MG63 (cell line): ENCODE data around the gene KCNA5. TPM values are rescaled to one million over a fixed set of nuclear protein-coding genes. Genes with fewer than 3 reads are reported as not detected.
A peak's percentile ranks its signal among the peaks of the same experiment; 100 is the strongest.

Source experiments
- DNase-seq: peaks from one replicate; pipeline ENCODE4 v3.0.0-alpha.2; 2020
- H3K27me3 ChIP-seq: fragments of 250-450 bp; sonication (Bioruptor Pico); 2 replicates; pipeline ENCODE4 v1.5.1; 2020; ENCODE audit warnings: mild to moderate bottlenecking, moderate library complexity
- H3K36me3 ChIP-seq: fragments of 250-450 bp; sonication (Bioruptor Pico); 2 replicates; pipeline ENCODE4 v1.5.1; 2020; ENCODE audit warnings: mild to moderate bottlenecking, moderate library complexity
- H3K4me3 ChIP-seq: fragments of 250-450 bp; sonication (Bioruptor Pico); 2 replicates; pipeline ENCODE4 v1.5.1; 2020; ENCODE audit warnings: mild to moderate bottlenecking, moderate library complexity
- H3K9me3 ChIP-seq: fragments of 250-450 bp; sonication (Bioruptor Pico); 2 replicates; pipeline ENCODE4 v1.5.1; 2020; ENCODE audit warnings: mild to moderate bottlenecking, moderate library complexity
- total RNA-seq: library from RNA; depleted of rRNA; stranded (reverse); fragments of >200 nt; shearing (Covaris generic); gene quantifications from 2 replicates; pipeline ENCODE4 v1.2.3, GENCODE V29; 2014; ENCODE audit warnings: low replicate concordance; rRNA removed

The KCNA5 gene
- total RNA-seq, 1 experiment from 2014 or later: not detected

DNA sequence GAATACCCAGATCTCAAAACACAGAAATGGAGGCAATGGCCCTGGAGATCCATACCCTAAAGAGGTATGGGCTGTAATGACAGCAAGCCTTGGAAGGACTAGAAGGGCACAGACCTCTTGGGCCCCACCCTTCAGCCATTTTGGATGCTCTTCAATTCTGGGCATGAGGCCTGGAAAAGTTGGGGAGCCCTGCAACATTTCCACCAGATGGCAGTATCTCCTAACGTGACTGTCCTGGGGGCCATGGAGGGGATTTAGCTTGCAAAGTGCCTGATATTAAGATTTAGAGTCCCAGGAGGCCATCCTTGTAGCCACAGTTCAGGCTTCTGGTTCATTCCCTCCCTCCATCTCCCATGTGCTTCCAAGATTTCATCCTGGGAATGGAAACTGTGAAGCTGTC lies 30.2 kb downstream of the KCNA5 start:
- H3K9me3 ChIP-seq: no peaks in the 10 kb centered on the region
- no peak overlapping the region for H3K4me3 ChIP-seq
- DNase-seq: no peak
- H3K36me3 ChIP-seq: no peaks in the 10 kb centered on the region
- H3K27me3 ChIP-seq: peaks cover 2% of the 10 kb centered on the region; the same call in 1 of the 2 replicates

DNA sequence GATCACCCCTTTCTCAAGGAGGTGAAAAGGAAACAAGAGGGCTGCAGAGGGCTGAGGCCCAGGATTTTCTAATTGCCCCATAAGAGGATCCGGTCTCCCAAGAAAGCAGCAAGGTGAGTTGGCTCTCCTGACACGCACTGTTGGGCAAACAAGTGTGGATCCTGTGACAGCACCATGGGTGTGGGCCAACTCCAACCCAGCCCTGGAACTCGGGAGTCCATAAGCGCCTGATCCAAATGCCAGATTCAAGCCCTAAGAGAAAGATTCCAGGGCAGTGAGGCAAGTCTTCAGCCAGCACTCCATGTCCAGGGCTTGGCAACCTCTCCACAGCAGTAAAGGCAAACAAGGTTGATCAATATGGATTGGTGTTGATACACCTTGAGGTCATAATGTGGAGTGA lies 33.1 kb downstream of the KCNA5 start:
- Histone ChIP-seq H3K9me3 (no peaks in the 10 kb centered on the region), H3K36me3 (no peaks in the 10 kb centered on the region), H3K4me3 (no peak overlapping the region), H3K27me3 (no peaks in the 10 kb centered on the region; the same call in 1 of the 2 replicates)
- no peak for DNase-seq

DNA sequence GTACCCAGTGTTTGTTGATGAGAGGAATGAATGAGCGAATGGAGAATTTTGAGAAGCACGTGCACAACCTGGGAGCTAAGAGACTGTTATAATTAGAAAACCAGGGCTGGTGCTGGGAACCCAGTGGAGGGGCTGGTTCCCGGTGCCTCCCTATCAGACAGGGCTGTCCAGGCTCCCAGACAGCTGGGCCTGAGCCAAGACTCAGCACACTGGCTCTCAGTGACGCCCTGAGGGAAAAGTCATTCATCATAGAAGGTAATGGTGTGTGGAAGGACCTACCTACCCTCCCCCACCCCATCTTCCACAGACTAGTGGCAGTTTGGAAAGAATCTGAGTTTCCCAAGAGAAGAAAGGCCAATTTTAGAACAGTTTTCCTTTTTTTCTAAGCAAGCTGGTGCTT lies 34.7 kb downstream of the KCNA5 start:
- Histone ChIP-seq H3K9me3 (no peaks in the 10 kb centered on the region), H3K36me3 (no peaks in the 10 kb centered on the region), H3K27me3 (no peaks in the 10 kb centered on the region), H3K4me3 (no peak overlapping the region)
- DNase-seq: no peak

DNA sequence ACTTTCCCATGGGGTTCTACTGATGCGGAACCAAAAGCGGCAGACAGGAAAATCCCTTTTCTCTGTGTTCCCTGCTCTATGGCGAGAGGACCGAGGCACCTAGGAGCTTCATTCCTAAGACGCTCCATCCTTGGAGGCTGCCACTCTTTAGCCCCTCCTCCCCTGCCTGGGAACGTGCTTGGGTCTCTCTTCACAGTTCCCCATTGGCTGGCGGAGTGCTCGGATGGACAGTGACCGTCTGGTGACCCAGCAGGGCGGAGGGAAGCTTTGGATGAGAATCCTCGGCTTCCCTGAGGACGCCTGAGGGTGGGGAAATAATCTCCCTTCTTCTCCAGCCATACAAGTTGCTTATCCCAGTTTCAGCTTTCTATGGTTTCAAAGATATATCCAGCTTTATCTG lies 37.3 kb downstream of the KCNA5 start:
- no peaks in the 10 kb centered on the region for H3K9me3 ChIP-seq
- no peaks in the 10 kb centered on the region for H3K27me3 ChIP-seq
- no peak overlapping the region for H3K4me3 ChIP-seq
- DNase-seq: no peak
- H3K36me3 ChIP-seq: no peaks in the 10 kb centered on the region

DNA sequence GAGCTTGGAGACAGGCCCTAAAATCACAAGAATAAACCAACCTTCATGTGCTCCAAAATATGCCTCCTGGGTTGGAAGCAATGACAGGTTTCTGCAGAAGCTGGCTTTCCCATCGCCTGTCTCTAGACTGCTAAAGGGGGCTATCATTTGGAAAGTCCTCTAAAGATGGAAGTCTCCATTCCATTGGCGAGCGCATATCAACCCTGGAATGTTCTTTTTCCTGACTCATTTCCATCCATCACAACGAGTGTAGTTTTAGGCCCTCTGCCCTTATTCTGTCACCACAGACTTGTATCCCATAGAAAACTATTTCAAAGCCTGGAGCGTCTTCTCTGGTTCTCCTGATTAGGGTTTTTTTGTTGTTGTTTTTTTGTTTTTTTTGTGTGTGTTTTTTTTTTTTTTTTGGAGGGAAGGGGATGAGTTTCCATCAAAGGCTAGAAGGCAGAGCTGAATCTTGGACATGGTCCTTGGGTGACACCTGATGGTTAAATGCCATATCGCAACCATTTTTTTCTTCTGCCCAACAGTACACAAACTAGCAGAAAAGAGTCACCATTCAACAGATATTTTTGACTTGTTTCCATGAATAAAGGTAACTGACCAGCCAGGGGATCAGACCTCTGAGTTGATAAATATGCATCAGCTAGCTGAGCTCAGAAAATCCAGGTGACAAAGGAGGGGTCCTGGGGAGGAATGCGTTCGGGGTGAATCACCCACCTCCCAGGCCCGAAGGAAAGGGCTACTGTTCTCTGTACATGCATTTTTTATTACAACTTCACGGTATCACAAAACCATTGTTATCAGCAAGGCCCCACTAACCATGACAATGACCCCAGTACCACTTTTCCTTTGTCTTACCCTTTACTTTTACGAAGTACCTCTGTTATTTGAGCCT lies 40.5 kb downstream of the KCNA5 start:
- Histone ChIP-seq H3K36me3 (no peaks in the 10 kb centered on the region), H3K9me3 (no peaks in the 10 kb centered on the region), H3K27me3 (no peaks in the 10 kb centered on the region), H3K4me3 (no peak overlapping the region)
- no peak for DNase-seq

DNA sequence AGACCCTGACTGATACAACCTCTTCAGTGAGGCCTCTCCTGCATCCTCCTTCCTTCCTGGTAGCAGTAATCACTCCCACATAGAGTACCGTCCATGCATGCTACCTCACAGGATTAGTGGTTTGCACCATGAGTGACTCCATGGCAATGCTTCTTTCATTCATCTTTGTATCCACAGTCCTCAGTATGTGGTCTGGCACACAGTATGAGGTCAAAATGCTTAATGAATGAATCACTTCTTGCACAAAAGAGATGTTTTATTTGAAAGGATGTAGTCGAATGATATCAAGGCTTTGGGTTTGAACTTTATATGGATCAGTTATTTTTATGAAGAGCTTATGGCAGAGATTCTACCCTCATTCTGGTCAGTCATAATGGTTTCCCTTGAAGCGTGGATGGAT lies 42.2 kb downstream of the KCNA5 start:
- DNase-seq: peak; percentile 65
- Histone ChIP-seq H3K27me3 (no peaks in the 10 kb centered on the region), H3K4me3 (no peak overlapping the region), H3K36me3 (no peaks in the 10 kb centered on the region), H3K9me3 (no peaks in the 10 kb centered on the region)

DNA sequence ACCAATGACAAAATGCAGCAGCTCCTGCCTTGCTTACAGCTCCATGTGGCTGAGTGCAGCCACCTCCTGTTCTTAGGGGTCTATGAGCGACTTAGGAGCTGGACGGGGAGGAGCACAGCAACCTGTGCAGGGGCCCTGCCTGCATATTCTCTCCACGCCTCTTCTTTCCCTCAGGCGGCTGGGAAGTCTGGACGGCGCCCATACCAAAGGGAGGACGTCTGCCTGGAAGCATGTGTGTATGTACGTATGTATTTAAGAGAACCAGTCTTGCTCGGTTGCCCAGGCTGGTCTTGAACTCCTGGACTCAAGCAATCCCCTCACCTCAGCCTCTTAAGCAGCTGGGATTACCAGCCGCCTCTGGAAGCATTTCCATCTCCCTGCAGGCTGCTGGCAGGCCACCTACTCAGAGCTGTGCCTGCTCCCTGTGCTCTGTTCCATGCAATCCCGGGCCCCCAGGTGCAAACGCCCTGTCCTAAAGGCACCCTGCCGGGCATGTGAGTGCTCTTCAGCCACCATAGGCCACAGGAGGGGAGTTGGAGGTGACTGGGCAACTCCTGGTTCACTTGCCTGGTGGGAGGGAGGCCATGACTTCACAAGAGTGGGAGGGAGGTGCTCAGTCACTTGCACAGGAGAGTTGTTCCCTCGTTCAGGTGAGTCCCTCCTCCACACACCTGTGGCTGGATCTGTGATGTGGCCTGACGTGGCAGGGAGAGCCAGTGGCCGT lies 44.3 kb downstream of the KCNA5 start:
- no peaks in the 10 kb centered on the region for H3K36me3 ChIP-seq
- DNase-seq: no peak
- no peak overlapping the region for H3K4me3 ChIP-seq

DNA sequence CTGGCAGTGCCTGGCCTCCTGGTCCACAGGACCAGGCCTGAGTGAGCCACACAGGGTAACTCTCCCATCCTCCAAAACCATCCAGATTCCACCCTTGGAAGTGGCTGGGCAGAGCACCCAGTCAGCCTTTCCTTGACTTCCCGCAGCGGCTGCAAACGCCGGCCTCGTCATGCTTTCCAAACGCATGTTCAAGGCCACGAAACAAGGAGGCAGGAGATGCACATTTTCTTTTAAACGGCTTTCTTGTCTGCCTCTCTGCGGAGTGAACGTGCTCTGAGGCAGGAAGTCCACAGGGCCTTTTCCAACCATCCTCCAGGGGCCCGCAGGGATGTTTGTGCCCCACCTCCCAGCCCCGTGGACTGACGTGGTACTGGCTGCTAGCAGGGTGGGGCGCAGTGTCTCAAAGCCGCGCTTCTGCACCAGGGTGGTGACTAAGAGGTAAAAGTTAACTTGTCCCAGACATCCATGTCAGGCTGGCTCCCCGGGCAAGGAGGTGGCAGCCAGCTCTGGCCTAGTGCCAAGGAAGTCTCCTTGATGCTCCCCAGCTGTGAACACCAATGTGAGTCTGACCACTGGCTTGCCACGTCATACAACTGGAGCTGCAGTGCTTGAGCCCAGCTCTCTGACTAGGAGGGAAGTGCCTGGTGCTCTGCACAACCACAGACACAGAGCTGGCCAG lies 45.0 kb downstream of the KCNA5 start:
- peak; percentile 93 for DNase-seq
- no peaks in the 10 kb centered on the region for H3K27me3 ChIP-seq
- no peaks in the 10 kb centered on the region for H3K9me3 ChIP-seq
- no peaks in the 10 kb centered on the region for H3K36me3 ChIP-seq
- no peak overlapping the region for H3K4me3 ChIP-seq

More for the DNA sequence above, 44.3 kb downstream of the KCNA5 start:
- H3K9me3 ChIP-seq: no peaks in the 10 kb centered on the region
- no peaks in the 10 kb centered on the region for H3K27me3 ChIP-seq

DNA sequence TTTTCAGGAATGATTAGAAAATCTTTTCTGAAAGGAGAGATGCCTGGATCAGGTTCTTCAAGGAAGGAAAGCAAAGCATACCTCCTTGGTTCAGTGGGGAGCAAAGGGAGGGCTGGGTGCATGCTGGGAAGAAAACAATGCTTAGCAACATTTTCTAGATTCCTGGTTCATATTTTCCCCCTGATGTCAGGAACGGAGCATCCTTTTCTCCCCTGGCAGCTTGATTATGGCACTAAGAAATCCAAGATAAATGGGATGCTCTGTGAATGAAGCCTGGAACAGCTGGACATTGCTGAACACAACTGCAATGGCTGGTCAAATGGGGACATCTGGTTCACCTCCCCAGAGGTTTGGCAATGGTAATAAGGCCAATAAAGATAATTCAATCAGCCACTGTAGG lies 50.9 kb downstream of the KCNA5 start:
- H3K27me3 ChIP-seq: no peaks in the 10 kb centered on the region
- H3K9me3 ChIP-seq: no peaks in the 10 kb centered on the region
- H3K4me3 ChIP-seq: no peak overlapping the region
- no peaks in the 10 kb centered on the region for H3K36me3 ChIP-seq
- DNase-seq: no peak

DNA sequence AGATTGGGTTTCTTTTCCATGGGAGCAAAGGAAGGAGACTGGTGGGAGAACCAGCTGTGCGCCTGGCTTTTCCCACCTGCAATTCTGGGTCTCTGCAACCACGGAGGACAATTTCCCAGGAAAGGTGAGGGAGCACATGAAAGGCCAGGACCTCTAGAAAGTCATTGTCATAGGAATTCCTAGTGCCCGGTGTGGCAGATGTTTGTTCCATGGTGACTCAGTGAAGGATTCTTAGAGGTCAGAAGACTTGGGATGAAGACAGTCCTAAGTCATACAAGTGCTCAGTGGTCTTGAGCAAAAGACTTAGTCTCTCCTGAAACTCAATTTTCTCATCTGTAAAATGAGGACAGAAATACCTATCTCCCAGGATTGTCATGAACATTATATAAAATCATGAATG lies 51.3 kb downstream of the KCNA5 start:
- Histone ChIP-seq H3K4me3 (no peak overlapping the region), H3K36me3 (no peaks in the 10 kb centered on the region), H3K9me3 (no peaks in the 10 kb centered on the region), H3K27me3 (no peaks in the 10 kb centered on the region)
- no peak for DNase-seq

Other genes with a start within 250 kb of the KCNA5 start
- not detected in 2 replicates for gene KCNA1, start 134.0 kb upstream of the KCNA5 start, total RNA-seq